ENCODE measurements around the gene ISY1. TPM values are rescaled to one million over a fixed set of nuclear protein-coding genes. Genes with fewer than 3 reads are reported as not detected.
"Not testable (repeated sequence)": the region's sequence is repeated elsewhere in the genome, so short reads cannot be mapped to it uniquely, and the experiment has no call there.

ISY1 gene
- total RNA-seq, 4 donors from 2014 or later = 1.6 to 14.2 (median 7.2) TPM

DNA sequence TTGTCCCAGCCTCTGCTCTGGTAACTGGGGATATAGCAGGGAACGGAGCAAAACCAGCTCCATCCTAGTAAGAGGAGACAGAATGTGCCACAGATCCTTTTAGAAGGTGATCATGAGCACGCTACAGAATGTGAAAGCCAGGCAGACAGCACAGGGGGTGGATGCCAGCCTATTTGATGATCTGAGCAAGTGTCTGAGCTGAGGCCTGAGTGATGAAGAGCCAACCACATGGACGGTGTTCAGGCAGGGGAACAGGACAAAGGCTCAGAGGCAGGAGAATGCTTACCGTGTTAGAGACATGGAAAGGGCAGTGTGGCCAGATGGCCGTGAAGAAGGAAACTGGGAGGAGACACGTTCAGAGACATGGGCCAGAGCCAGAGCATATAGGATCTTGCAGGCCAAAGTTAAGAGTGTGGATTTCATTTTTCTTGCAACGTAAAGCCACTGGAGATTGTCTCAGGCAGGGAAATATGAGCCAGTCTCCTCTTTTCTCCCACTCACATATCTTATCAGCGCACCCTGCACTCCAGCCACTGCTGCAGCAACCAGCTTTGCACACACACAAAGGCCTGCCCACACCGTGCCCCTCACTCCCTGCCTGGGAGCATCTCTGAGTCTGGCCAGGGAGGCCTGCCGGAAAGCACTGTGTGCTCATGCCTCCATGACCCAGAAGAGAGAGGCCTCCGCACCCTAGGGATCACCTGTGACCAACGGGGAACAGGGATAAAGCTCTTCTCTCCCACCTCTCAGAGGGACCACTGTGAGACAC lies 59.3 kb downstream of the ISY1 start:
- Histone ChIP-seq H3K27me3 (no peaks in the 10 kb centered on the region), H3K9me3 (no peaks in the 10 kb centered on the region), H3K27ac (no peak overlapping the region), H3K36me3 (no peaks in the 10 kb centered on the region), H3K4me1 (no peaks in the 10 kb centered on the region), H3K4me3 (no peak overlapping the region)
- in situ Hi-C loops (cut with MboI; ENCODE audit: low pct_ligation_motif_present in 1 of 4, low pct_unique_long_range_greater_than_20kb in 1 of 4, low sequenced_read_pairs in 3 of 4) (no loop called here), intact Hi-C loops (cut with DNase I; ENCODE audit: low total_unique reads) (no loop called here)
- WGBS, 2 donors (ENCODE audit: low coverage in 1 of 2) = 81 to 89% methylated on average over 4 to 12 of the region's 12 CpGs
- TF ChIP-seq CTCF (IDR thresholded peaks at IDR 0.05) = no peak
- TF ChIP-seq POLR2A (IDR thresholded peaks at IDR 0.05) = no peak
- no peak for TF ChIP-seq POLR2AphosphoS5 (IDR thresholded peaks at IDR 0.05)
- no peak for TF ChIP-seq EP300 (IDR thresholded peaks at IDR 0.05; ENCODE audit: low read depth)
- DNase-seq = no peak

GRCh38 chr3:129100274-129100673 lies 60.6 kb downstream of the ISY1 start:
- Histone ChIP-seq H3K27me3 (no peaks in the 10 kb centered on the region), H3K4me3 (no peak overlapping the region), H3K9me3 (no peaks in the 10 kb centered on the region), H3K27ac (no peak overlapping the region), H3K36me3 (no peaks in the 10 kb centered on the region), H3K4me1 (no peaks in the 10 kb centered on the region)
- no peak for DNase-seq
- intact Hi-C loops (cut with DNase I; ENCODE audit: low total_unique reads) (no loop called here), in situ Hi-C loops (cut with MboI; ENCODE audit: low pct_ligation_motif_present in 1 of 4, low pct_unique_long_range_greater_than_20kb in 1 of 4, low sequenced_read_pairs in 3 of 4) (no loop called here)
- TF ChIP-seq POLR2A (IDR thresholded peaks at IDR 0.05) = no peak
- TF ChIP-seq POLR2AphosphoS5 (IDR thresholded peaks at IDR 0.05) = no peak
- WGBS, 2 donors (ENCODE audit: low coverage in 1 of 2) = 74 to 100% methylated on average over 1 of the region's 1 CpG

DNA sequence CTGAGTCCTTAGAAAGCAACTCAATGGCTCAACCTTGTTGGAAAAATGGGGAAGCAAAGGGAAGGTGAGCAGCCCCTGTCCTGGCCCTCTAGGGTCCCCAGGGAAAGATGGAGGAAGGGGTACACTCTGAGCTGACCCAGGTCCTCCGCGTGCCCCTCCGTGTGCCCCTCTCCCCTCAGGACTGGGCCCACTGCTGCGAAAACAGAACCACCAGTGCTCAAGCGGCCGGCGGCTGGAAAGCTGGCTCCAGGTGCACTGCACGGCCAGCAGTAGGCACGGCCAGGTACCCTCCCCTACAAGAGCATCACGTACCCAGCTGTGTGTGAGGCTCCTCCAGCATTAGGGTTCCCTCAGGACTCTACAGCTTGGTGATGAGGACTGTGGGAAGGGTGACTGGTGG lies 65.6 kb downstream of the ISY1 start:
- Histone ChIP-seq H3K27me3 (no peaks in the 10 kb centered on the region), H3K4me1 (no peaks in the 10 kb centered on the region), H3K27ac (no peak overlapping the region), H3K4me3 (no peak overlapping the region), H3K36me3 (peaks cover 0 to 21% (median 7%) of the 10 kb centered on the region in 4 donors), H3K9me3 (no peaks in the 10 kb centered on the region)
- WGBS, 2 donors (ENCODE audit: low coverage in 1 of 2) = 98% methylated on average over 10 of the region's 10 CpGs; no CpG with 5 or more reads in 1 of the 2 donors
- TF ChIP-seq POLR2A (IDR thresholded peaks at IDR 0.05) = no peak
- TF ChIP-seq EP300 (IDR thresholded peaks at IDR 0.05; ENCODE audit: low read depth) = no peak
- no peak for TF ChIP-seq POLR2AphosphoS5 (IDR thresholded peaks at IDR 0.05)
- no peak for TF ChIP-seq CTCF (IDR thresholded peaks at IDR 0.05)
- in situ Hi-C loops (cut with MboI; ENCODE audit: low pct_ligation_motif_present in 1 of 4, low pct_unique_long_range_greater_than_20kb in 1 of 4, low sequenced_read_pairs in 3 of 4) (no loop called here), intact Hi-C loops (cut with DNase I; ENCODE audit: low total_unique reads) (no loop called here)
- no peak for DNase-seq

- H3K27me3 ChIP-seq; intact Hi-C loops (cut with DNase I; ENCODE audit: low total_unique reads); H3K27ac ChIP-seq; H3K4me1 ChIP-seq; DNase-seq; in situ Hi-C loops (cut with MboI; ENCODE audit: low pct_ligation_motif_present in 1 of 4, low pct_unique_long_range_greater_than_20kb in 1 of 4, low sequenced_read_pairs in 3 of 4); H3K9me3 ChIP-seq; H3K4me3 ChIP-seq: not testable (repeated sequence)
- H3K36me3 ChIP-seq = peaks cover 0 to 19% (median 3%) of the 10 kb centered on the region in 4 donors
- WGBS, 2 donors (ENCODE audit: low coverage in 1 of 2) = no CpG with 5 or more reads among the region's 6 CpGs
Observed at GRCh38 chr3:129088312-129088711, 72.6 kb downstream of the ISY1 start.

- H3K4me1 ChIP-seq; H3K4me3 ChIP-seq; in situ Hi-C loops (cut with MboI; ENCODE audit: low pct_ligation_motif_present in 1 of 4, low pct_unique_long_range_greater_than_20kb in 1 of 4, low sequenced_read_pairs in 3 of 4); H3K27ac ChIP-seq; intact Hi-C loops (cut with DNase I; ENCODE audit: low total_unique reads); H3K27me3 ChIP-seq; H3K9me3 ChIP-seq: not testable (repeated sequence)
- DNase-seq = peak; percentile 54
- peaks cover 0 to 15% (median under 1%) of the 10 kb centered on the region in 4 donors for H3K36me3 ChIP-seq
- no CpG with 5 or more reads among the region's 9 CpGs for WGBS, 2 donors (ENCODE audit: low coverage in 1 of 2)
Observed at GRCh38 chr3:129087904-129088303, 73.0 kb downstream of the ISY1 start.
